Measurements from ENCODE around the gene PTPRD.
A peak's percentile ranks its signal among the peaks of the same experiment; 100 is the strongest.

The PTPRD gene

DNA sequence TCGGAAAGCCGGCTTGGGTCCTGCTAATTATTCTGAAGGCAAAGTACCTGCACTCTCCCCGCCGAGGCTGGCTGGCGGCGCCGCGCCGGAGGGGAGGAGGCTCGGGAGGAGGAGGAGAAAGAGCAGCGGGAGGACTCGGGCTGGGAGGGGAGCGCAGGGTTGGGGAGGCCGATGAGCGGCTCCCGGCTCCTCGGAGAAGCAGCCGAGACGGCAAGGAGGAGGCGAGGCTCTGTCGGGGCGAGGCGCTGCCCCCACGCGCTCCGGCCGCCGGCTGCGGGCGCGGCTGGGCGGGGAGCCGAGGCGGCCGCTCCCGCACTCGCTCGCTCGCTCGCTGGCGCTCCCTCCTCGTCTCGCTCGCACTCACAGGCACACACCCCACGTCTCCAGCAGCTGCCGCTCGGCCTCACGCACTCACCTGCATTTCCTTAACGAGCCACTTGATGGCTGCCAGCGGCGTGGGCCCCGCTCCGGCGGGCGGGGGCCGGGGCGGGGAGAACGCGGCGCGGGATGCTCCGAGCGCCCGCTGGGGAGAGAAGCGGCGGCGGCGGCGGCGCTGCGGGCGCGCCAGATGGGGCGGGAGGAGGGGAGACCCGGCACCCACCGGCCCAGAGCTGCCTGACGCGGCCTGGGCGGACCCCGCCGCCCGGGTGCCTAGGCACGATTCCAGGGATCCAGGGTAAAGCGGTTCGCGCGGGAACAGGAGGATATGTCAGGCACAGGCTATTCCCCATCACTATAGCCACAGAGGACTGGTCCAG is at the start of gene PTPRD:
TSS of gene PTPRD (minus strand) at position 362 of the 758 bp plus-strand sequence.
- peak; percentile 49 for DNase-seq

DNA sequence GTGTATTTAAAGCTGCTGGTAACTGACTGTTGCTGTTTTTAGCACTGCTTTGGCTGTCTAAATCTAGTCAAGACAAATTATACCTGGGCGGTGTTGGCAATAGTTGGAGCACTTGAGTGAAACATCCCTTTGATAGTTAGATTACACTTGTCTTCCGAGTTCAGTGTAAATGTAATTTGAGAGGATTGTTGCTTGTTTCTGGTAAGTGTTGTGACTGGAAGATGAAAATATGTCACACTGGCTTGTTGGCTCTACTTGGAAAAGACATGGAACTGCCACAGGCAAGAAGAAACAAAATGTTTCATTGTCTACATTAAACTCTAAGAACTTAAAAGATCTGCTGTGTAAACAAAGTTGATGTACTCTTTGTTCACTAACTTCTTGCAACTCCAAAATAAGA is 49.2 kb upstream of the PTPRD start:
- no peak for DNase-seq

DNA sequence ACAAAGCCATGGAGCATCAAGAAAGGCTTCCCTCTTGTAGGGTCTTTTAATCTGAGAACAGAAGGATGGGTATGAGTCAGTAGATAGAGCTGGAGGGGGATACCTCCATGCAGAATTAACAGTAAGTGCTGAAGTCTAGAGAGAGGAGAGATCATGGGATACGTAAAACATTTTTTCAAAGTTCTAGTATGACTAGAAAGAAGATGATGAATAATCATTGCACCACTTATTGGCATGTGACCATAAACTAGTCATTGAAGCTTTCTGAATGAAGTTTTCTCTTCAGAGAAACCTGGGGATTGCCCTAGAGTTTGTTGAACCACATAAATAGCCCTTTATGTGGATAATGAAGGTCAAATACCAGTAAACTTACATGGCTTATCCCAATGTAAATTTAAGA is 48.6 kb upstream of the PTPRD start:
- DNase-seq = no peak

GRCh38 chr9:10651012-10651411 is 38.2 kb upstream of the PTPRD start:
- DNase-seq = no peak

DNA sequence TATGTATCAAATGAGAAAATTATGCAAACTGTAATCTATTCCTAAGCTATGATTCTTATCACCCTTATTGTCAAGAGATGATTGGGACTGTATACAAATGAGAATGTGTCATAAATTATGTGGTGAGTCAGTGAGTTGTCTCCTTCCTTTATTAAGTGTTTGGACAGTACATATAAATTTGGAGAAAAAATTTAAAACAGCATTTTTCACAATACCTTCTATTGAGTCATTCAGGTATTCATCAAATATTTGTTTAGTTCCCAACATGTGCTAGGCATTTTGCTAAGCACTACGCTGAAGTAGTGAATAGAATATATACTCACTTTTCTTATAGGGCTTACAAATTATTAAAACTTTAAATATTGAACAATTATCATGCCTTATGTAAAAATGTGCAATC is 36.3 kb upstream of the PTPRD start:
- no peak for DNase-seq

GRCh38 chr9:10633785-10634184 is 21.0 kb upstream of the PTPRD start:
- DNase-seq = no peak

- no peak for DNase-seq
Measured at GRCh38 chr9:10614196-10614800, 1.5 kb upstream of the PTPRD start.

DNA sequence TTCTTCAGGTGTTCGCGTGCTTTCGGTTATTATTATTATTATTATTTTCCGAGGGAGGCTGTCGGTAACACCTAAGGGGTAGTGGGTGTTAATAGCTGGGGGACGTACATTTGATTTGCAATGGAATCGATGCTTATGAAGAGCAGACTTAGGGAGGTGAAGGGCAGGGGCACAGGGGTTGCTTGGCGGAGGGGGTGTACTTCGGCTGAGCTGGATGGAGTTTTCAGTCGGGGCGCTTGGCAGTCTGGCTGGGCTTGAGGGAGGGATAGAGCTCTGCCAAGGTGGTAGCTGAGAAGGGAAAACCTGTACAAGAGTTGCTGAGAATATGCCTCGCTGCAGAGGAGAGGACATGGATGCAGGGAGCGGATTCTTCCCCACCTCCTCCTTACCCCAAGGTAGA is 617 bp upstream of the PTPRD start:
- no peak for DNase-seq

DNA sequence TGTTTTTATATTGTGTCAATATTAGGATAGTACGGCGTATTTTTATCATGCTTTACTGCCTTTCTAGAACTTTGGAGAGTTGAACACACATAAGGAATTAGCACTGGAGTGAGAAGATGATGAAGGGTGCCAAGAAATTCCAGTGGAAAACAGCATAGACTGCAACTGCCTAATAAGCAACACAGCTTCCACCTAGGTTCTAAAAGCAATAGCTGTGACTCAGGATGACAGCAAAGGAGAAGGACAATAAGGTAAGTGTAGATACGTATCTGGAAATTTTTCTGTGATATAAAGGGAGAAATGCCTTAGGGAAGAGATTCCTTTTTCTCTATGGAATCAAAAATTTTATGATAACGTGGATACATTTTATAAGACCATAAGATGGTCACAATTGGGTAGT is 7.4 kb downstream of the PTPRD start:
- DNase-seq = no peak

GRCh38 chr9:10604927-10605326 is 7.9 kb downstream of the PTPRD start:
- DNase-seq = no peak

GRCh38 chr9:10597801-10598200 is 15.0 kb downstream of the PTPRD start:
- DNase-seq = no peak

GRCh38 chr9:10594482-10594881 is 18.3 kb downstream of the PTPRD start:
- DNase-seq = no peak

DNA sequence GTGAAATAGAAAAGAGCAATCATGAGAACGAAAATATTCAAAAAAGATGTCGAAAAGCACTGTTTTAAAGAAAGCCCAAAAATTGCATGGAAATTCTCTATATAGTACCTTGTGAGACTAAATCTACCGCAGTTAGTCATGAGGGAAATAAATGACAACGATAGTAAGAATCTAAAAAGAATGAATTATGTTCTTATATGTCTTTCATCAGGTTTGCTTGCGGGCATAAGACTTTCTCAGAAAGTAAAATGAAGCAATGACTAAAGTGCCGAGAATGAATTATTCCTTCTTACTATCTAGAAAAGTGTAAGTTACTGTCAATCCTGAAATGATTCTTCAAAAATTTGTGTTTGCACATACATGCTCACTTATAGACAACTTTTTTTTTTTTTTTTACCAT is 26.4 kb downstream of the PTPRD start:
- DNase-seq = no peak

DNA sequence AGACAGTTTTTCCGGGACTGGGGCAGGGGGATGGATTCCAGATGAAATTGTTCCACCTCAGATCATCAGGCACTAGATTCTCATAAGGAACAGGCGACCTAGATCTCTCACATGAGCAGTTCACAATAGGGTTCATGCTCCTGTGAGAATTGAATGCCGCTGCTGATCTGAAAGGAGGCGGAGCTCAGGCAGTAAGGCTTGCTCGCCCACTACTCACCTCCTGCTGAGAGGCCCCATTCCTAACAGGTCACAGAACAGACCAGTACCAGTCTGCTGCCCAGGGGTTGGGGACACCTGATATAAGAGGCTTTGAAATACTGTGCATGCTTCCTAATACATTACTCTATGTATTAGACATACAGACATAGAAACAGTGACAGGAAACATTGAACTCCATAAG is 41.1 kb downstream of the PTPRD start:
- no peak for DNase-seq

- no peak for DNase-seq
Measured at GRCh38 chr9:10566848-10567247, 46.0 kb downstream of the PTPRD start.

- DNase-seq = no peak
Measured at GRCh38 chr9:10562581-10563343, 50.0 kb downstream of the PTPRD start.

DNA sequence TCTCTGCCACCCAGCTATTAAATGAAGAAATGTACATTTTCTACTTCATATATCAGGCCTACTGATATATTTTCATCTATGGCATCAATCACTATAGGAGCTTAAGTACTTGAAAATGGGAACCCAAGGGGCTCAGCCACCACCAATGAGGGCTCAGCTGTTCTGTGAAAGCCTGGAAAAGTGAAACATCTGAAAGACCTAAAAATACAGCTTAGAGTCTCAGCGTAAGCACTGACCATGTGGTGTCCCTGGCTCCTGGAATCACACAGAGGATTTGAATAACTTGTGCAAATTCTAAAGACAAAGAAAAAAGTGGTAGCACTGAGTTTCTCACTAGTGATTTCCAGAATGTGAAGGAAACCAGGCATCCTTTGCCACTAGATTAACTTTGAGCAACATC is 64.5 kb downstream of the PTPRD start:
- DNase-seq = no peak

DNA sequence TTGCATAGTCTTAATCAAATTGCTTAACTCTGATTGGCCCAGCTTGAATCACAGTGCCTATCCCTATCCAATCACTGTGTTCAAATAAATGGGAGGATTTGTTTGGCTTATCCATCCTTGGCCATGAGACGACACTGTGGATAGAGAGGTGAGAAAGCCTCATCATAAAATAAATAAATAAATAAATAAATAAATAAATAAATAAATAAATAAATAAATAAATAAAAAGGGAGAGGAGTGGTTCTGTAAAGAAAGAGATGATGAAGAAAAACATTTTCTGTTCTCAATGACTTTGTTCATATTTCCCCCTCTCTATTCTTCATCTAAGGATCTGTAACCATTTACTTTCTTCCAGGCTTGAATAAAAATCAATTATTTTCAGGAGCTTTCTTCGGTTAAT is 74.7 kb downstream of the PTPRD start:
- DNase-seq = no peak

GRCh38 chr9:10534850-10535249 is 78.0 kb downstream of the PTPRD start:
- DNase-seq = no peak

- DNase-seq = no peak
Measured at GRCh38 chr9:10525972-10526371, 86.8 kb downstream of the PTPRD start.

DNA sequence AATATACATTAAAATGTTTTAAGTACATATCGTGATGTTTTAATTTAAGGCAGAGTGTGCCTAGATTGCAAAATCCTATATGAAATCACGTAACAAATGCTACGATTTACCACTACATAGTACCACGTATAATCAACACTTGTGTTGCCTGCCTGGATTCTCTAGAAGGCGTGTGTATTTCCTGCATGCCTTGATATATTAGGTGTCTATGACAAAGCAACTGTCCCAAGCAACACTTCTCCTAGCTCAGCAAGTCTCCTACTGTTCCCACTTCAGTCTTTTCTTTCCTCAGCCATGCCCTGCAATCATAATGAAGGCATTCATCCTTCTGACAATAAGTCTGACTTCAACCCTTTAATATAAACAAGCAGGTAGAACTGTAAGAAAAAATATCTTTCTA is 89.6 kb downstream of the PTPRD start:
- no peak for DNase-seq

DNA sequence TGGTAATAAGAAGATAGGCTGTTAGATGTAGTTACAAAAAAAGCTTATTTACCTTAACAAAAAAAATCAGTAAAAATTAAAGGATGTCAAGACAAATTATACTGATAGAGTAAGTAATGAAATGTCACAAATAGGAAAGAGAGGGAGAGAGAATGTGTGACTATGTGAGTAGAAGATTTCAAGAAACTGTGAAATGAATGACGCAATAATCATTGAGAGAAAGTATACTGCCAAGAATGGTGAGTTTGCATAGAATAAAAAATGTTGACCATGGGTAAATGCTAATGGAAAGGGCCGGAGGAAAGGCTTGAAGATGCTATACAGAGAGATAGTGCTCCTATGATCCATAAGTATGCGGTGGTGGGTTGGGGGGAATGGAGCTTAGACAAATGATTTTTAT is 100.7 kb downstream of the PTPRD start:
- no peak for DNase-seq

GRCh38 chr9:10488937-10489336 is 123.9 kb downstream of the PTPRD start:
- DNase-seq = no peak

GRCh38 chr9:10479172-10479571 is 133.6 kb downstream of the PTPRD start:
- no peak for DNase-seq

Measured in NCI-H510A (cell line).